NCI-H1048 (cell line): Measurements from ENCODE around the gene FOXP1.

Source experiments
- DNase-seq: peaks from one replicate; lab custom pipeline; 2025; lab: John Stamatoyannopoulos, UW

FOXP1 gene

GRCh38 chr3:71262364-71263265, 320.9 kb downstream of the FOXP1 start:
- DNase-seq = no peak

DNA sequence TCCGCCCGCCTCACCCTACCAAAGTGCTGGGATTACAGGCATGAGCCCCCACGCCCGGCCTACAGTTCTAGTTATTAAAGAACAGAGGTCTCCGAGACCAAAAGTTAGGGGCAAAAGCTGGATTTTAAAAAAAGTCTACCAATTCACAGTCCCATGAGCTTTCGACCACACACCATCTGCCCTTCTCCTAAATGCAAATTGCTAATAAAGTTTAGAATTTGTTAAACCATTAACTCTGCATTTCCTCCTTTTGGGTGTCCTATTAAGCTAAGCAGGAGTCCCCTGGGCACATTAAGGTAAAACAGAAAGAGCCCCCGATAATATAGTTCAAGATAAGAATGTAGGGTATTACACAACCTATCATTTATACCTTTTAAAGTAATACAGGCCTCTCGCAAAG, 322.7 kb downstream of the FOXP1 start:
- DNase-seq = no peak

- no peak for DNase-seq
These were observed 325.0 kb downstream of the FOXP1 start for GRCh38 chr3:71258526-71258925.

DNA sequence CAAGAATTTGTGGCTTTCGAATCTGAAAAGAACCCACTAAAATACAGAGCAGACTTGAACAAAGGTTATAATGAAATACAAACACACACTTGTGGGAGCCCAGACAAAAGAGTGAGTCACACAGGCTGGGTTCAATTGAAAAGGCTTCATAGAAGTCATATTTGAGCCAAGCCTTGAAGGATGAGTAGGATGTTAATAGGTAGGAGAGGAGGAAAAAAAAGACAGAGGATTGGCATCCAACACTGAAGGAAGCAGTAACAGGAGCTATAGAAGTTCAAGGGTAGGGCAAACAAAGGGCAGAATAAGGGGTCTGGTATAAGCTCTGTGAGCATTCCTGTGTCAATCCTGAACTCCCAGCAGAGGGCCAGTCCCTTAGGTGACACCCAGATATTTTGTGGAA, 325.4 kb downstream of the FOXP1 start:
- DNase-seq = no peak

GRCh38 chr3:71255498-71255897, 328.0 kb downstream of the FOXP1 start:
- no peak for DNase-seq

DNA sequence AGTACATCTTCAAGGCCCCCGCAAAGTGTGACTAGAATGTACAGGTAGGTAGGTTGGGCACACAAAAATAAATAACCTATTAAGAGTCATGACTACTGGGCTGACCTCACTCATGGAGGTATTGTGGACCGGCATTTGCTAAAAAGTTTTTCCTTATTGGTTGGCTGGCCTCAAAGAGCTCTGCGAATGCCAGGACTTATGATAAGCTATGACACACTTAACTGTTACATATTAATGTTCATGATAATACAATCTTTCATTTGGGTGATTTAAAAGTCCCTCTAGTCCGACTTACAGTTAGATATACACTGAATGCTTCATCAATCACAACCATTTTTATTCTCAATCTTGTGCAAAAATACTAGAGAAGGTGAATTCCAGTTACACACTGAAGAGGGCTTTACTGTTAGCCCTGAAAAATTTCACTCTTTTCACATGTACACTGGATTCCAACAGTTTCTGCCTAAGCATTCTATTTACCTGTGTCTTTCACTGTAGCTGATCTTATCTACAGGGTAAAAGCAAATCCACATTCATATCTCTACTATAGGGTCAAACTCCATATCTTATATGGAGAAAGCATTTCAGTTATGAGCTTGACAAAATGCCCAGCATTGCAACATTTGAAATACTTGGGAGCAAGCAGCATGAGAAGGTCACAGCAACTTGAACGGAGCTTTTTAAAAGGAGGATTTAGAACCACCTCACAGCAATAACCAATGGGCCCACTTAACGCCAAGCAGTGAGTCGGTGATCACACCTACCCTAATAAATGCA, 329.1 kb downstream of the FOXP1 start:
- no peak for DNase-seq

DNA sequence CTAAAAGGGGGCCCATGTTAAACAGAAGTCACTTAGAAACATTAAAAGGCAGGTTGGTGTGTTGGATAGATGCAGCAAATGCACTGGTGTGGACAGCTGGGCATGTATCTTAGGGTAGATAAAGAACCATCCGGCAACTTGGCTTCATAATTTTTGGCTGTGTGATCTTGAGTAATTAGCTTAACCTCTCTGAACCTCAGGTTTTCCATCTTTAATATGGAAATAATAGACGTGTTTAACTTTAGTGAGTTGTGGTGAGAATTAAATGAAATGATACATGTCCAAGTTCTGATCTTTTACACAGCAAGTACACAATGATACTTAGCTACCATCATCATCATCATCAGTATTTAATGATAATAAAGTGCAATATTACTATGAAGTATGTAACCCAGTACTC, 330.4 kb downstream of the FOXP1 start:
- DNase-seq = no peak

DNA sequence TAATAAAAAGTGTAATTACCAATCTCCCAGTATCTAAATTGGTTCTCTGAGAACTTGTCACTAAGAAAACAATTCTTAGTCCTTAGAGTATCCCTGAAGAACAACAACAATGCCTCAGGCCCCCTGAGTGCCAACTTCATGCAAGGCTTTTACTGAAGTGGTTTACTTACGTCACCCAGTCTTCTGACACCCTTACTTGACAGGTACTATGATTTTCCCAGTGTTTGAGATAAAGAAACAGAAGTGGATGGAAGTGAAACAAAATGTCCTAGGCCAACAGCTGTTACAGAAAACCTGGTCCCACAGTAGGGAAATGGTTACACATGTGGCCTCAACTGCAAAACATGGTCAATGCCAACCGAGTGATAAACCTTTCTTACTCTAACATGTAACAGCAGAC, 331.1 kb downstream of the FOXP1 start:
- no peak for DNase-seq

DNA sequence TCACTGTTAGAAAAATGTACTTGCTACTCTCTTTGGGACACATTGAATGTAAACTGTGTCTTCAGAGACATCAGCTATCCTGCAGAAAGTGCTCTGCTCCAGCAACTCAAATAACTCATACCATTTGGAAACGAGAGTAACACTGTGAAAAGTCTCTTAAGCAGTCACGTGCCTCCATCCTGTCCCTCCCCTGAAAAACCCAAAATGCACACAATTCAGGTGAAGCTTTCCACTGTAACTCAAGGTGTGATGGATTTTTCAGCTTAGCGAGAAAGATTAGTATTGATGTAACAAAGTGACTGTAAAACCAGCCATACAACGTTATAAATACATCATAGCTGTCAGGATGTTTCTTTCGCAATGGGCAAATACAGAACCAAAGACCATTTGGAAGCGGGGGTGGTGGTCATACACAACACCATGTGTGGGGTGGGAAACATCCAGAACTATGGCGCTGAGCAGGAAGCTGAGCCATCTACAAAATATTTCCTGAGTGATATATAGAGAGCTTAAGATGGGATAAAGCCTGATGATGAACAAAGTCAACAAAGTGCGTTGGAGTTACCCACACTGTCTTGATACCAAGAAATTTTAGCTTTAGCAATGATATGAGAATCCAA, 332.3 kb downstream of the FOXP1 start:
- no peak for DNase-seq

GRCh38 chr3:71250026-71250425, 333.5 kb downstream of the FOXP1 start:
- no peak for DNase-seq

DNA sequence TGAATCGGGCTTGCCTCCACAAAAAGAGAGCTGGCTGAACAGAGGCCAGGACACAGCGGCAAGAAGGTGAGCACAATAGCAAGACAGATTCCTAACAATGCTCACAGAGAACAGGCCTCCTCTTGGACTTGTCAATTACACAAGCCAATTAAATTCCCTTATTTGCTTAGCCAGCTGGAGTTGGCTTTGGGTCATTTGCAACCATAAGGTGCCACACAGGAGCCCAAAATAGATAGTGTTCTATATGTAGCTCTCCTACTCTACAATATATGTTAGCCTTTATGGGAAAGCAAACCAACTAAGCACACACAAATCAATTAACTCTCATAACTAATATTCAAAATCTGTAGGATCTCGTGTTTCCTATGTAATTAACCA, 335.6 kb downstream of the FOXP1 start:
- no peak for DNase-seq

DNA sequence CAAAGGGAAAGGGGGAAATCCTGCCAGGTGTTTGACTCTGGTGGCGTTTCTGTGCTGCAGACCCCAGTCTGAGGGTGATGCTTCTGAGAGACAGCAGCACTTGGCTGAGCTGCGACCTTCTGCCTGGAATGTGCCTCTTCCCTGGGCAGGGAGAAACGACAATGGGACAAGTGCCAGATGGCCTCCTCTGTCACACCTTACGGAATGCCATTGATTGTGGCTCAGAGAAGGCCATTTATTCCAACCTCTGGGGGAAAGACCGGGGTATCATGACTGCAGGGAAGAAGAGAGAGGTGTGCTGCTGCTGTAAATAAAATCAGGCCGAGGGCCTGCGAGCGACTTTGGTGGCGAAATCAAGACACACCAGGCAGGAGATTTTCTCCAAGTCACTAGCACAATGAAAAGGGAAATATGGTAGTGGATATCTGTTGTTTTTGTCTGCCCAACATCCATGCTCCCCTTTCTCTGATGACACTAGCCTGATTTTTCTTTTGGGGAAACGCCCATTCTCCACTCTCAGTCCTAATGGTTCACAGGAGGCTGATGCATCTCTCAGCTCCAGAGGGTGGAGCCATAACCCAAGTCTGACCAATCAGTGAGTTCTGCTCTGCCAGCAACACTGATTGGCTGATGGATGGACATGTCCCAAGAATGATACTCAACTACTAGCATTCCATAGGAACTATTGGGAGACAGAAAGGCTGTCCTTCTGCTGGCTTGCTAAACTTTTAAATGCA, 336.1 kb downstream of the FOXP1 start:
- no peak for DNase-seq

- no peak for DNase-seq
These were observed 337.3 kb downstream of the FOXP1 start for GRCh38 chr3:71245971-71246880.

GRCh38 chr3:71244826-71245488, 338.6 kb downstream of the FOXP1 start:
- DNase-seq = no peak

DNA sequence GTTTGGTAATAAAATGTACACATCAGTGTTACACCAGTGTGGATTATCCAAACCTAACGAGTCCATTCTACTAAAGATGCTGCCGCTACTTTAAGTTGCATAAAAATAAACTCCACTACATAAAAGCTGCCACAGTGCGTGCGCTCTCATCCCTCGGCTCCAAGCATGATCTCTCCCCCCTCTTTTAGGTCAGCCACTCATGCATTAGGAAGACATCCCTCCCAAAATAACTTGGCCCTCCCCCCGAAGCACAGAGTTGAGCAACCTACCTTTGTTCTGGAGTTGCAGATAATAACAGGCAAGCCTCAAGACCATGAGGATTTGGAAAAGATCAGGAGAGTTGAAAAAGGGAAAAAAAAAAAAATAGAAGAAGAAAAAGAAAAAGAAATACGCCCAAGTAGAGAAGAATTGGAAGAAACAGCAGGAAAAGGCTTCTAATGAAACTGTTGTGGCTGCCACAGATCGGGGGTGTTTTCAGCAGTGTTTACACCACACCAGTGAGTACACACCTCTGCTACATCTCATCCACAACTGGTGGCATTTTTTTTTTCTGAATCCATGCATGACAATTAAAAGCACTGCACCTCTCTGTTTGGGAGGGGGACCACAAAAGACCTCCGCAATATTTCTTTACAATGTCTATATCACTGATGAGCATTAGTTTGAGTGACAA, 339.2 kb downstream of the FOXP1 start:
- DNase-seq = no peak

- no peak for DNase-seq
These were observed 340.3 kb downstream of the FOXP1 start for GRCh38 chr3:71243229-71243628.

DNA sequence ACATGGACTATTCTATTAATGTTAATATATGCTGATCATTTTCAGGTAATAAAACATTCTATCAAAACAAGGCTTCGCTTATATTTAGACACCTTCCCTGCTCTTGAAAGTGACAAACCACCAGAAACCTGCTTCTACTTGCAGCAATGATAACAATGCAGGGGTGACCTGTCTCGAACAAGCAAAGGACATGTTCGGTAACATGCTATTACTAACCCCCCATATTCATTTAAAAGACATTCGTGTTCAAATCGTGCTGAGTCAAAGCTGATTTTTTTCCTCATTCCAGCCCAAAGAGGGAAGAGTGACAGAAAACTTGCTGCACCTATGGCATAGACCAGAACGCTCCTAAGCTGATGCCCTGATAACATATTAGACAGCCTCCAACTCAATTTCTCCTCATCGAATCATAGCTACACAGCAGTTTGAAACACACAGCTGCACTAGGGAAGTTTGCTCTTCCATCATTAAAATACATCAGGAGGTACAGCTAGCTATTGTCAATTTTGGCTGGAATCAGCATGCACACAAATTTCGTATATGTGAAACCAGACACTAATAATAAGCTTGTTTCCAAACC, 341.5 kb downstream of the FOXP1 start:
- no peak for DNase-seq

DNA sequence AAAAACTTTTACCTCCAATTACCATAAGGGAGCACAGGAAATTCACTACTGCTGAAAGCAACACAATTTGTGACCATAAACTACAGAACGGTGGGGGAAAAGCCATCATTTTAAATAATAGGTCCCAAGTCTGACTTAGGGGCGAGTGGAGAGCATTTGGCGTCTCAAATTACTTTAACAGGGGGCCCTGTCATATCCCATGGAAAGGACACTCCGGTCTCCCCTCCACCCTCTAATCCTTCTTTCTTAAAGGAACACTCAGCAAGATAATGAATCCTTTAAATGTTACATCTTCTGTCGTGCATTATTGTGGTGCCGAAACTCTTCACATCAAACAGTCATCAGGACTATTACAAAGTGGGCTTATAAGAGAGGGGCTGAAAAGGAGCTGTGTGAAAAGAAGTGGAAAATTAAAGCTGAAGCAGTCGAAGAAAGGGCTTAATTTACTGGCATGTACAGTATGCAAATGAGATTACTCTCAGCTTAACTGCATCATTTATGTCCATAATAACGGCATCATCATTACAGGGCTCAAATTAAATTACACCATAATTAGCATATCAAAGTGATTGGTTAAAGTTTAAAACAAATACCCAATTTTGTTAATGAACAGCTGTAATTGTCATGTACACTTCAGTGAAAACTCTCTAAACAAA, 342.2 kb downstream of the FOXP1 start:
- DNase-seq = no peak

DNA sequence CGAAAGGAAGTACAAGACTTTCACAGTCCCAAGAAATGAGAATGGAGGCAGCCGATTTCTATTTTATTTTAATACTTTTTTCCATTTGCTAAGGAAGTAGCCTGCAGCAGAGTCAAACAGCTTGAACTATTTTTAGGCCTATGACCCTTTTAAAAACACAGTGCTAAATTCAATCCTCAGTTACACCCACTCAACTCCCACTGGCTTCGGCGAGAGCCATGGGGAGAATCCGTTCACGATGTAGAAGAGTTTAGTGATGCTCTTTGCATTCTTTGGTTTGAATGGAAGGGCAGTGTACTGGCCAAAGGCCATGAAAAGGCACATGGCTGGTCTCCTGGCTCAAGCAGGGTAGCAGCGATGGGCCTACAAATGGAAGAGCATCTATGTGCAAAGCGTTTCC, 343.5 kb downstream of the FOXP1 start:
- DNase-seq = no peak
